ENCODE results near the gene SLC12A6.
A peak's percentile ranks its signal among the peaks of the same experiment; 100 is the strongest.
"Not testable (repeated sequence)": the region's sequence is repeated elsewhere in the genome, so short reads cannot be mapped to it uniquely, and the experiment has no call there.

The SLC12A6 gene

DNA sequence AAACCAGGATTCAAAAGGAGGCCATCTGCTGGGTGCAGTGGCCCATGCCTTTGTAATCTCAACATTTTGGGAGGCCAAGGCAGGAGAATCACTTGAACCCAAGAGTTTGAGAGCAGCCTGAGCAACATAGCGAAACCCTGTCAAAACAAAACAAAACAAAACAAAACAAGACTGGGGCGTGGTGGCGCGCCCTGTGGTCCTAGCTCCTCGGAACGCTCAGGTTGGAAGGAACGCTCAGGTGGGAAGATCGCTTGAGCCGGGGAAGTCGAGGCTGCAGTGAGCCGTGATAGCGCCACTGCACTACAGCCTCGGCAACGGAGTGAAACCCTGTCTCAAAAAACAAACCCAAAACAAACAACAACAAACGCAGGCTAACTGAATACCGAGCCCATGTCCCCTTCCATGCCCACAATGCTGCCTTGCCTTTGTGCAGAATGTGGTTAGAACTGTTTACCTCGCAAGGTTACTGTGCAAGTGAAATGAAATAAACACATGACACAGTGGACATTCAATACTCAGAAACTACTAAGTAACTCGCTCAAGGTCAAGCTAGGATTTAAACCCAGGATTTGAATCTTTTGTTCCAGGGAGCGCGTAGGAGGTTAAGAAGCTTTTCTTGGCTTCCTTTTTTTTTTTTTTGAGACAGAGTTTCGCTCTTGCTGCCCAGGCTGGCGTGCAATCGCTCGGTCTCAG is 113.5 kb downstream of the SLC12A6 start:
- ATAC-seq (no peak), DNase-seq (ENCODE audit: low spot score in 2 of 2) (no peak)
- Mint-ChIP-seq H3K4me1 (peaks cover 29% of the 10 kb centered on the region), H3K4me3 (peak overlapping the region; percentile 97), H3K36me3 (peaks cover 44% of the 10 kb centered on the region), H3K27ac (peak overlapping the region; percentile 98), H3K9me3 (no peaks in the 10 kb centered on the region)

DNA sequence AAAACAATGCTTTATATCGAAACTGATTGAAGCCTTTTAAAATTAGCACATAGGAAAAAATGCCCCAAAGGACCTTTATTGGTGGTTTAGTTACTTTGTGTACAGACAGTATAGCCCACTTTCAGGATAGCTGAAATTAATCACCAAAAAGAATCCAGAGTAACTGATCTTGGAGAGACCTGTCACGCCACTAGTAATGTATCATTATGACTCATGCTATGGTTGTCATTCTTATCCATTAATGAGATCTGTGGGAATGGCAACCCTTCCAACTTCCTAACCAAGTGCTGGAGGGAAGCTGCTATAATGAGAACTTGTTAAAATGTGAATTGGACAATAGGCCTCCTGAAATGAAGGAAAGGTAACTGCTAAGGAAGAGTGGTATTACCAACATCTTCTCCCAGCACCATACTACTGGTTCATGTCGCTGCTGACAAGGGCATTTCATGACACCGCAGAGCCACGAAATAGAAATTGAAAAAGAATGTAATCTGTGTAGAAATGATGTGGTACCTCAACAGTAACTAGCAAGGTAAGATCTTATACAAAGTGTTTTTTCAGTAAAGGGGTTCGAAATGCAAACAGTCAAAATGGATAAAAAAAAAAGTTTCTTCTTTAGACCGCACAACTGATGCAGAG is 119.9 kb downstream of the SLC12A6 start:
- Mint-ChIP-seq H3K36me3 (no peaks in the 10 kb centered on the region), H3K9me3 (no peaks in the 10 kb centered on the region), H3K4me1 (no peaks in the 10 kb centered on the region), H3K27ac (no peak overlapping the region), H3K4me3 (no peak overlapping the region)
- ATAC-seq = peak; percentile 40
- no peak for DNase-seq (ENCODE audit: low spot score in 2 of 2)

DNA sequence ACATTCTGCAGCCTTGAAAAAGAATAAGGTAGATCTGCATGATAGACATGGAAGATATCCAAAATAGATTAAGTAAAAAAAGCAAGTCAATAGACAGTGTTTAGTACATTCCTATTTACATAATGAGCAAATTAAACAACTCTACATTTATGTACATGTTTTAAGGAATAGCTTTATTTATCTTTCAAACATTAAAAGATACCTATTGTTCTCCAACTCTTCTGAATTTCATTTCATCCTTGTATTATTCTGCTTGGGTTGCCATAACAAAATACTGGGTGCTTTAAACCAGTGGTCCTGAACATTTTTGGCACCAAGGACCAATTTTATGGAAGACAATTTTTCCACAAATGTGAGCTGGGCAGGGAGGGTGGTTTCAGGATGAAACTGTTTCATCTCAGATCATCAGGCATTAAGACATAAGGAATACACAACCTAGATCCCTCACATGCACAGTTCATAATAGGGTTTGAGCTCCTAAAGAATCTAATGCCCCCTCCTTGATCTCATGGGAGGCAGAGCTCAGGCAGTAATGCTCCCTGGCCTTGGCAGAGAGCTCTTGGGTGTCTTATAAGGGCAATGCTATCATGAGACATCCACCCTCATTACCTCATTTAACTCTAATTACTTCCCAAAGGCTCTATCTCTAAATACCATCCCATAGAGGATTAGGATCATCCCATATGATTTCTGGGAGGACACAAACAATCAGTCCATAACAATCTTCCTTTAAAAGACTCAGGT is 120.9 kb downstream of the SLC12A6 start:
- Mint-ChIP-seq H3K9me3 (no peaks in the 10 kb centered on the region), H3K4me1 (no peaks in the 10 kb centered on the region)

DNA sequence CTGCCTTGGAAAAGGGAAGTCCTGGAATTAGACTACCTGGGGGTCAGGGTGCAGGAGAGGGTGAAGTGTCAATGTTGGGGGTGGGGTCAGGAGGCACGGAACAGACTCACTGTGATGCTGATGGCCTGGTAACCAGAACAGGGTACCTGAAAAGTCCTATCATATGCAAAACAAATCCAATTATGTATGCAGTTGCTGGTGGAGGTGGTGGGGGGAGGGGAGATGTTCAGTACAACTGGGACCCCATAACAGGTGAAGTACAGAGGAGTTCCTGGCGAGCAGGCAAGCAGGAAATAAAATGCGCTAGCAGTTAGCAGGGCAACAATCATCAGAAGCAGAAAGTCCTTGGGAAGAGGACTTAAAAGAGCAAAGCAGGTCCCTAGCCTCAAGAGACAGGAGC is 123.4 kb downstream of the SLC12A6 start:
- Mint-ChIP-seq H3K36me3 (no peaks in the 10 kb centered on the region), H3K9me3 (no peaks in the 10 kb centered on the region), H3K4me3 (no peak overlapping the region), H3K4me1 (peaks cover 6% of the 10 kb centered on the region), H3K27ac (peak overlapping the region; percentile 69)
- ATAC-seq (no peak), DNase-seq (ENCODE audit: low spot score in 2 of 2) (no peak)

More for the DNA sequence above, 120.9 kb downstream of the SLC12A6 start:
- Mint-ChIP-seq H3K27ac (no peak overlapping the region), H3K36me3 (no peaks in the 10 kb centered on the region), H3K4me3 (no peak overlapping the region)
- no peak for DNase-seq (ENCODE audit: low spot score in 2 of 2)
- no peak for ATAC-seq

DNA sequence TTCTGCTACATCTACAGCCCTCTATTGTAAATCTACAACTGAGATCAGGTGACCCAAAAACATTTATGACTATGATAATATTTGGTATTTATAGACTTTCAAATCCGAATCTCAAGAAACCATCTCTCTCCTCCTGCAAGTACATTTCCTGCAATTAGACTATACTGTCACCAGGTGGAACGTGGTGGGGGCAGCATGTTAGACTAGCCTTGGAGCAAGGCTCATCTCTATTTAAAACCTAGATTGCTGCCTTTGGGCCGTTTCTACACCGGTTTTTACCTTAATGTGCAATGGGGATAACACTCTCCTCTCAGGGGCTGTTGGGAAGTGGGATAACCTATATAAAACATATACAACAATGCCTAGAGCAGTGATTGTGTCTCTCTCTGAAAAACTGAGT is 123.9 kb downstream of the SLC12A6 start:
- peaks cover 8% of the 10 kb centered on the region for H3K4me1 Mint-ChIP-seq
- no peaks in the 10 kb centered on the region for H3K36me3 Mint-ChIP-seq
- DNase-seq (ENCODE audit: low spot score in 2 of 2) = no peak
- H3K4me3 Mint-ChIP-seq = no peak overlapping the region
- H3K27ac Mint-ChIP-seq = peak overlapping the region; percentile 69
- no peaks in the 10 kb centered on the region for H3K9me3 Mint-ChIP-seq
- ATAC-seq = no peak

DNA sequence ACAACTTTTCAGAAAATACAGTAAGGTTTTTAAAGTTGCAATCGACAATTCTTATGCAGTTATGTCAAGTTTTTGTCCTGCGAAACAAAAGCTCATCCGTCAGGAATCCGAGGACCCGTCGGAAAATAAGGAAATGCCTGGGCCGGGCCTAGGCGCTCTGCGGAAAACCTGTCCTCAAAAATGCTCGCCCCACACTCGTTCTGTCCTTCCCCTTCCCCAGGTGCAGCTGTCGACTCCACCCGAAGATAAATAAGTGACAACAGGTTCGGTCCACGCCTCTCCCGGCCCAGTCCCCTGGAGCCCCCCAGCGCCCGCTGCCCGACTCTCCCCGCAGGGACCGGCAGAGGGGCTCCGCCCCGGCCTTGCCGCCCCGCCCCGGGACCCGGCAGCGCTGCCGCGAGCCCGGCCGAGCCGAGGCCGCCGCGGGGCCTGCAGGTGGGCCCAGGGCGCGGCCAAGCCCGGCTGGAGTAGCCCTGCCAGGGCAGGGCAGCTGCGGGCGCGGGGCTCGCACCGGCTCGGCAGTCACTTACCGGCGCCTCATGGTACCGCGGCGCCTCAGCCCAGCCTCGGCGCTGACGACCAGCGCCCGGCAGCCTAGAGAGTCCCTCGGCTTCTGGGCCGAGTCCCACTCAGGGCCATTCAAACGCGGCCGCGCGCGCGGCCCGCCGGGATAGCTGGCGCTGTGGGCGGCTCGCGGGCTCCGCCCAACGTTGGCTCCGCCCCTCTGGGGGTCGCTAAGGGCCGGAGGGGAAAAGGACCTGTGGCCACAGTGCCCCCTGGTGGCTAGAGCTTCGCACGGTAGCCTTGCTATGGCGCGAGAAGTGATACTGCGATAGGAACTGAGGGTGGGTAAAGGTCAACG is 127.9 kb downstream of the SLC12A6 start, which contains the start of gene KATNBL1:
KATNBL1 (minus strand) TSS at position 676 of the 862 bp plus-strand sequence. CDS start 46,420 bp downstream, outside the sequence.
- no peaks in the 10 kb centered on the region for H3K9me3 Mint-ChIP-seq
- peaks cover 34% of the 10 kb centered on the region for H3K4me1 Mint-ChIP-seq
- peak; percentile 93 for ATAC-seq
- DNase-seq (ENCODE audit: low spot score in 2 of 2) = peak; percentile 97 to 99
- peak within 1 kb of the TSS; percentile 75 for H3K27ac Mint-ChIP-seq
- peaks cover 9% of the 10 kb centered on the region for H3K36me3 Mint-ChIP-seq
- H3K4me3 Mint-ChIP-seq = peak within 1 kb of the TSS; percentile 71

DNA sequence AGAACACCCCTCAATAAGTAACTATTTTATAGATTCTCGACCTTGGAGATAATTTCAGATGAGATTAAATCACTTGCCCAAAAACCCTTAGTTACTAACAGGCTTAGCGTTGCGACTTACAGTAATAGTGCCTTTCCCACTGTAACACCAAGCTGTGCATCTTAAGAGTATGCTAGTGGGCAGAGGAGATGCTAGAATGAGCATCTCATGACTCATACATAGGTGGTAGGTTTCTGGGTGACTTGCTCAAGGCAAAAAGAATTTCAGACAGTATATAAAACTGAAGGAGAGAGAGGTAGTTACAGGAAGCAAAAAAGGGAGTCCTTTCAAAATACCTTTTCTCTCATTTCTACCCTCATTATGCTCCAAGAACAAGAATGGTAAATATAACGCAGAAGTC is 131.6 kb downstream of the SLC12A6 start:
- ATAC-seq (peak; percentile 19), DNase-seq (ENCODE audit: low spot score in 2 of 2) (no peak)
- Mint-ChIP-seq H3K4me3 (no peak overlapping the region), H3K36me3 (peaks cover 9% of the 10 kb centered on the region), H3K27ac (no peak overlapping the region), H3K4me1 (peaks cover 45% of the 10 kb centered on the region), H3K9me3 (no peaks in the 10 kb centered on the region)

DNA sequence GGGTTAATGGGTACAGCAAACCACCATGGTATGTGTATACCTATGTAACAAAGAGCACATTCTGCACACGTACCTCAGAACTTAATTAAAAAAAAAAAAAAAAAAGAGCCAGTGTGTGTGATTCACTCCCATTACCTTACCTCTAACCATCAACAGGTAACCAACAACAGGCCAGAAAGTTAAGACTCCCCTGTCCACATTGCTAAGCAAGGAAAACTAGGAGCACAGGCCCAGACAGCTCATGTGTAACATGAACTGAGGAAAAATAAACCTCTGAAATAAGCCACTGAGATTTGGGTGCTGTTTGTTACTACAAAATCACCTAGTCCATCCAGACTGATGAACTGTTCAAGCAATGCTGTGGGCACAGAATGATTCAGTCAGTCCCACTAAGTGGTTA is 133.6 kb downstream of the SLC12A6 start:
- DNase-seq (ENCODE audit: low spot score in 2 of 2) (no peak), ATAC-seq (peak; percentile 66)
- Mint-ChIP-seq H3K27ac (peak overlapping the region; percentile 3), H3K4me1 (peaks cover 41% of the 10 kb centered on the region), H3K9me3 (no peaks in the 10 kb centered on the region), H3K36me3 (peaks cover 21% of the 10 kb centered on the region), H3K4me3 (no peak overlapping the region)

DNA sequence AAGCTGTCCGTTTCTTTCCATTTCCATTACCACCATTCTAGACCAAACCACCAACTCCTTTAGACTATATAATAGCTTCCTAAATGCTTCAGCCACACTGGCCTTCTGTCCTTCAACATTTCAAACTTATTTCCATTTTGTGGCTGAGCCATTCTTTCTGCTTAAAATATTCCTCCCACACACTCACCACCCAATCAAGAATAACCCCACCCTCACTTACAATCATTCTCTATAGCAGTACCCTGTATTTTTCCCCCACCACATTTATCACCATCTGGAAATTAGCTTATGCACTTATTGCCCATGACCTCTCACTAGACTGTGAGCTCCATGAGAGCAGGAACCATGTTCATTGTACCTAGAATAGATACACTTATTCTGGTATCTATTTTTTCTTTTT is 134.3 kb downstream of the SLC12A6 start:
- DNase-seq (ENCODE audit: low spot score in 2 of 2) (no peak), ATAC-seq (no peak)
- no peaks in the 10 kb centered on the region for H3K9me3 Mint-ChIP-seq
- H3K4me3 Mint-ChIP-seq = no peak overlapping the region
- H3K4me1 Mint-ChIP-seq = peaks cover 41% of the 10 kb centered on the region
- peaks cover 24% of the 10 kb centered on the region for H3K36me3 Mint-ChIP-seq
- peak overlapping the region; percentile 3 for H3K27ac Mint-ChIP-seq

DNA sequence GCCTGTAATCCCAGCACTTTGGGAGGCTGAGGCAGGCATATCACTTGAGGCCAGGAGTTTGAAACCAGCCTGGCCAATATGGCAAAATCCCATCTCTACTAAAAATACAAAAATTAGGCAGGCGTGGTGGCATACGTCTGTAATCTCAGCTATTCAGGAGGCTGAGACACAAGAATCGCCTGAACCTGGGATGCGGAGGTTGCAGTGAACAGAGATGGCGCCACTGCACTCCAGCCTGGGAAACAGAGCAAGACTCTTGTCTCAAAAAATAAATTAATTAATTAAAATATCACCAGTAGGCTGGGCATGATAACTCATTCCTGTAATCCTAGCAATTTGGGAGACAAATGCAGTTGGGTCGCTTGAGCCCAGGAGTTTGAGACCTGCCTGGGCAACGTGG is 144.3 kb downstream of the SLC12A6 start:
- not testable (repeated sequence) for DNase-seq (ENCODE audit: low spot score in 2 of 2); H3K4me1 Mint-ChIP-seq; H3K4me3 Mint-ChIP-seq; H3K36me3 Mint-ChIP-seq; ATAC-seq; H3K9me3 Mint-ChIP-seq; H3K27ac Mint-ChIP-seq

DNA sequence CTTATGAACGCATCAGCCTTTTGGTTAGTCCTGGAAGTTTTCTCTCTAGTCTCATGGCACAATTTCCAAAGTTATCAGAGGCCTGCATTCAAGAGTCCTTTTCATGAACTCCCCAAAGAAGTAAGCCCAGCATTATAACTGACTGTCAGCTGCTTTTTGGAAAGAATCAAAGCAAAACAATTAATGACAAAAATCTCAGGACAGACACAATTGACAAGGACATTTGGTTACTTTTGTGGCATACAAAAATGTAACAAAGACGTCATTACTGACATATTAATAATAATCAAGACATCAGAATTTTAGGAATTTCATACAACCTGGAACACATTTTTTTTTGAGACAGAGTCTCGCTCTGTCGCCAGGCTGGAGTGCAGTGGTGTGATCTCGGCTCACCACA is 148.9 kb downstream of the SLC12A6 start:
- peaks cover 8% of the 10 kb centered on the region for H3K4me1 Mint-ChIP-seq
- H3K27ac Mint-ChIP-seq = no peak overlapping the region
- DNase-seq (ENCODE audit: low spot score in 2 of 2) (no peak), ATAC-seq (no peak)
- H3K9me3 Mint-ChIP-seq = no peaks in the 10 kb centered on the region
- peaks cover 3% of the 10 kb centered on the region for H3K36me3 Mint-ChIP-seq
- no peak overlapping the region for H3K4me3 Mint-ChIP-seq

DNA sequence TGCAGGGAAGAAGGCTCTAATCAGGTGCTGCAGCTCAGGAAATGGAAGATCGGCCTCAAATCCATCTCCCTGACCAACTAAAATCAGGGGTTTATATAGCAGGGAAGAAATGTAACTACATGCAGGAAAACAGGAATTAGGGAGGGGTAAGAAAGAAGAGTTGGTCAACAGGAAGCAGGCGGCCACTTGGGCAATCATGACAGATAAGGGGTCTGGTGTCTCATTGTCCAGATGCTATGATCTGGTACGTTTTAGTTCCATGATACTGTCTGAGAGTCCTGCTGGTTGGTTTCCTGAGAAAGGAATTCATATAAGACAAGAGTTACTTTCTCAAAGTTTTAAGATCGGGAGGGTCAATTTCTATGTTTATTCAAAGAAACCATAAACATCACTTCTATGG is 151.9 kb downstream of the SLC12A6 start:
- H3K4me1 Mint-ChIP-seq = peaks cover 12% of the 10 kb centered on the region
- H3K27ac Mint-ChIP-seq = peak overlapping the region; percentile 13
- H3K36me3 Mint-ChIP-seq = no peaks in the 10 kb centered on the region
- no peak for DNase-seq (ENCODE audit: low spot score in 2 of 2)
- H3K4me3 Mint-ChIP-seq = no peak overlapping the region
- no peak for ATAC-seq
- no peaks in the 10 kb centered on the region for H3K9me3 Mint-ChIP-seq

DNA sequence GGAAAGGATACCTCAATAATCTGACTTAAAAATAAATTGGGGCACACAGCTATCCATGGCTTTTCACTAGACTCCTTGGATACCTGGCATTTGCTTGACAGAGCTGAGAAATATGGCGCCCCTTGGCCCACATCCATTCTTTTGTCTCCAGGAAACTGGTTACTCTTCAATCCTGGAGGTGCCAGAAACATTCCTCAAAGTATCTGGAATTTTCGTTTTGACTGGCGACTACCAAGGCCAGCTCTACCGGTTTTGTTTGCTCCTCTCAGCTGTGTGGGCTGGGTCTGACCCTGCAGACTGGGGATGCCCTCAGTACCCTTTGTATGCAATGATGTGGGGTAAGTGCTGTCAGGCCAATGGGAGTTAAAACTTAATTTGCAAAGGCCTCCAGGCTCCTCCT is 154.6 kb downstream of the SLC12A6 start:
- ATAC-seq = no peak
- no peaks in the 10 kb centered on the region for H3K9me3 Mint-ChIP-seq
- DNase-seq (ENCODE audit: low spot score in 2 of 2) = no peak
- H3K4me3 Mint-ChIP-seq = no peak overlapping the region
- peaks cover 18% of the 10 kb centered on the region for H3K4me1 Mint-ChIP-seq
- no peak overlapping the region for H3K27ac Mint-ChIP-seq
- H3K36me3 Mint-ChIP-seq = no peaks in the 10 kb centered on the region

Measured in stimulated activated effector memory CD8-positive, alpha-beta T cell treated with anti-CD3 and anti-CD28 coated beads, Interleukin-12 subunit alpha, Interleukin-12 subunit beta, amount 100 ng/mL, for 72 hours (primary cell).